Type B pancreatic cell (in vitro differentiated cells): ENCODE results near the gene IGFBP3. TPM values are rescaled to one million over a fixed set of nuclear protein-coding genes. Genes with fewer than 3 reads are reported as not detected.

ENCODE experiments used
- DNase-seq: peaks from one replicate; pipeline ENCODE4 v3.0.0; 2021; ENCODE audit warnings: mixed read lengths; ENCODE audit not compliant: unreplicated experiment; ENCODE audit errors: extremely low spot score
- H3K27ac Mint-ChIP-seq: 2 replicates; pipeline ENCODE4 v1.8.0; 2021; ENCODE audit warnings: mild to moderate bottlenecking, mixed read lengths
- H3K27me3 Mint-ChIP-seq: 2 replicates; pipeline ENCODE4 v1.8.0; 2021; ENCODE audit warnings: mixed read lengths
- H3K36me3 Mint-ChIP-seq: 2 replicates; pipeline ENCODE4 v1.8.0; 2021; ENCODE audit warnings: mixed read lengths
- H3K4me1 Mint-ChIP-seq: one replicate; pipeline ENCODE4 v1.8.0; 2021; ENCODE audit warnings: mixed read lengths; ENCODE audit not compliant: unreplicated experiment
- H3K4me3 Mint-ChIP-seq: 2 replicates; pipeline ENCODE4 v1.8.0; 2021; ENCODE audit warnings: mild to moderate bottlenecking, mixed read lengths
- H3K9me3 Mint-ChIP-seq: 2 replicates; pipeline ENCODE4 v1.8.0; 2021; ENCODE audit warnings: mixed read lengths
- CTCF ChIP-seq: fragments of 200-600 bp; sonication (generic); conservative IDR thresholded peaks from 2 replicates; pipeline ENCODE4 v1.5.0; 2021; ENCODE audit warnings: antibody characterized with exemption, mild to moderate bottlenecking
- total RNA-seq: library from RNA; stranded (reverse); gene quantifications from 2 replicates; pipeline ENCODE4 v1.2.1, GENCODE V29; 2021; ENCODE audit warnings: low replicate concordance

The IGFBP3 gene
- total RNA-seq, 1 donor from 2014 or later: 336 TPM

GRCh38 chr7:45881759-45882464 lies 39.2 kb downstream of the IGFBP3 start:
- no peak for TF ChIP-seq CTCF
- no peak for DNase-seq
- H3K9me3 Mint-ChIP-seq: peaks cover 5% of the 10 kb centered on the region
- H3K4me1 Mint-ChIP-seq: no peaks in the 10 kb centered on the region
- H3K27ac Mint-ChIP-seq: no peak overlapping the region
- H3K36me3 Mint-ChIP-seq: no peaks in the 10 kb centered on the region
- no peak overlapping the region for H3K4me3 Mint-ChIP-seq
- H3K27me3 Mint-ChIP-seq: peaks cover 31% of the 10 kb centered on the region

GRCh38 chr7:45881280-45881758 lies 39.8 kb downstream of the IGFBP3 start:
- Mint-ChIP-seq H3K4me1 (no peaks in the 10 kb centered on the region), H3K27me3 (peaks cover 25% of the 10 kb centered on the region), H3K4me3 (no peak overlapping the region), H3K9me3 (peaks cover 5% of the 10 kb centered on the region), H3K27ac (no peak overlapping the region), H3K36me3 (no peaks in the 10 kb centered on the region)
- no peak for TF ChIP-seq CTCF
- DNase-seq: no peak

- no peaks in the 10 kb centered on the region for H3K4me1 Mint-ChIP-seq
- no peak overlapping the region for H3K27ac Mint-ChIP-seq
- H3K9me3 Mint-ChIP-seq: peaks cover 5% of the 10 kb centered on the region
- H3K4me3 Mint-ChIP-seq: no peak overlapping the region
- H3K27me3 Mint-ChIP-seq: peaks cover 19% of the 10 kb centered on the region
- H3K36me3 Mint-ChIP-seq: no peaks in the 10 kb centered on the region
- no peak for DNase-seq
- no peak for TF ChIP-seq CTCF
Observed at GRCh38 chr7:45880433-45880860, 40.6 kb downstream of the IGFBP3 start.

GRCh38 chr7:45878457-45879144 lies 42.5 kb downstream of the IGFBP3 start:
- H3K9me3 Mint-ChIP-seq: peaks cover 5% of the 10 kb centered on the region

GRCh38 chr7:45876519-45876918 lies 44.6 kb downstream of the IGFBP3 start:
- no peaks in the 10 kb centered on the region for H3K36me3 Mint-ChIP-seq
- no peak overlapping the region for H3K27ac Mint-ChIP-seq
- no peaks in the 10 kb centered on the region for H3K4me1 Mint-ChIP-seq
- no peak overlapping the region for H3K4me3 Mint-ChIP-seq
- H3K9me3 Mint-ChIP-seq: peaks cover 5% of the 10 kb centered on the region
- no peak for TF ChIP-seq CTCF
- DNase-seq: no peak
- H3K27me3 Mint-ChIP-seq: no peaks in the 10 kb centered on the region

More at GRCh38 chr7:45878457-45879144, 42.5 kb downstream of the IGFBP3 start:
- no peak for TF ChIP-seq CTCF
- Mint-ChIP-seq H3K36me3 (no peaks in the 10 kb centered on the region), H3K4me1 (no peaks in the 10 kb centered on the region), H3K4me3 (no peak overlapping the region), H3K27ac (no peak overlapping the region), H3K27me3 (peaks cover 6% of the 10 kb centered on the region)
- DNase-seq: no peak
